B cell (primary cell): ENCODE measurements around the gene CLP1.

Experiments
- CTCF ChIP-seq: fragments of 200-600 bp; IDR thresholded peaks from one replicate; pipeline ENCODE4 v1.8.0; 2022; ENCODE audit warnings: antibody characterized with exemption, mild to moderate bottlenecking
- EZH2 ChIP-seq: IDR thresholded peaks from 2 replicates; pipeline ENCODE4 v1.6.1; 2012; ENCODE audit warnings: borderline replicate concordance, low read depth, mild to moderate bottlenecking, moderate library complexity, low read length; ENCODE audit not compliant: insufficient read depth, poor library complexity, severe bottlenecking

- TF ChIP-seq EZH2, result no peak
- TF ChIP-seq CTCF, result no peak
Observed at GRCh38 chr11:57681168-57681567, 23.6 kb downstream of the CLP1 start.
